Activated CD4-positive, alpha-beta T cell treated with anti-CD3 and anti-CD28 coated beads, Interleukin-2, amount 10 ng/mL, durations not matched to agents 24 days and 14 days (primary cell): Measurements from ENCODE around the gene COLQ. TPM values are rescaled to one million over a fixed set of nuclear protein-coding genes. Genes with fewer than 3 reads are reported as not detected.
"Not testable (repeated sequence)": the region's sequence is repeated elsewhere in the genome, so short reads cannot be mapped to it uniquely, and the experiment has no call there.

Experiments
- DNase-seq: peaks from one replicate; pipeline ENCODE4 v3.0.0; 2022
- H3K27ac Mint-ChIP-seq: one replicate; pipeline ENCODE4 v1.8.0; 2022; ENCODE audit warnings: mild to moderate bottlenecking, mixed read lengths
- H3K27me3 Mint-ChIP-seq: one replicate; pipeline ENCODE4 v1.8.0; 2022; ENCODE audit warnings: mixed read lengths
- H3K36me3 Mint-ChIP-seq: one replicate; pipeline ENCODE4 v1.8.0; 2022; ENCODE audit warnings: low read depth, mild to moderate bottlenecking, mixed read lengths
- H3K4me1 Mint-ChIP-seq: one replicate; pipeline ENCODE4 v1.8.0; 2021; ENCODE audit warnings: mixed read lengths
- H3K4me3 Mint-ChIP-seq: one replicate; pipeline ENCODE4 v1.8.0; 2022; ENCODE audit warnings: mild to moderate bottlenecking, moderate library complexity, mixed read lengths
- H3K9me3 Mint-ChIP-seq: one replicate; pipeline ENCODE4 v1.8.0; 2021; ENCODE audit warnings: mixed read lengths
- intact Hi-C: fragments of 100-400 bp; cut with micrococcal nuclease; formaldehyde crosslinking; loops from one replicate; pipeline ENCODE4 v1.15.1; 2023
- total RNA-seq: library from RNA; stranded (reverse); gene quantifications from 2 replicates; pipeline ENCODE4 v1.2.3, GENCODE V29; 2022

The COLQ gene
- total RNA-seq, 1 donor from 2014 or later = 1.7 TPM

- H3K27me3 Mint-ChIP-seq, H3K36me3 Mint-ChIP-seq, DNase-seq, H3K9me3 Mint-ChIP-seq, H3K27ac Mint-ChIP-seq, H3K4me3 Mint-ChIP-seq: not testable (repeated sequence)
- peaks cover 56% of the 10 kb centered on the region for H3K4me1 Mint-ChIP-seq
- intact Hi-C loops = loop anchor here (10.0 kb wide), 1 partner anchor 212 kb away; no protein-coding TSS in a partner anchor
Observed at GRCh38 chr3:15532614-15533013, 11.1 kb upstream of the COLQ start.

GRCh38 chr3:15531346-15531745 lies 9.8 kb upstream of the COLQ start:
- H3K27me3 Mint-ChIP-seq = no peaks in the 10 kb centered on the region
- H3K9me3 Mint-ChIP-seq = no peaks in the 10 kb centered on the region
- no peaks in the 10 kb centered on the region for H3K36me3 Mint-ChIP-seq
- H3K4me3 Mint-ChIP-seq = no peak overlapping the region
- DNase-seq = no peak
- H3K4me1 Mint-ChIP-seq = peaks cover 45% of the 10 kb centered on the region
- no peak overlapping the region for H3K27ac Mint-ChIP-seq
- intact Hi-C loops = loop anchor here (10.0 kb wide), 1 partner anchor 213 kb away; no protein-coding TSS in a partner anchor

- H3K27me3 Mint-ChIP-seq = no peaks in the 10 kb centered on the region
- H3K4me1 Mint-ChIP-seq = peaks cover 26% of the 10 kb centered on the region
- peak overlapping the region; percentile 1 for H3K4me3 Mint-ChIP-seq
- DNase-seq = no peak
- intact Hi-C loops = no loop called here
- no peaks in the 10 kb centered on the region for H3K36me3 Mint-ChIP-seq
- H3K27ac Mint-ChIP-seq = peak overlapping the region; percentile 23
- no peaks in the 10 kb centered on the region for H3K9me3 Mint-ChIP-seq
Observed at GRCh38 chr3:15528854-15529537, 7.5 kb upstream of the COLQ start.

GRCh38 chr3:15527031-15527459 lies 5.5 kb upstream of the COLQ start:
- Mint-ChIP-seq H3K27ac (no peak overlapping the region), H3K9me3 (no peaks in the 10 kb centered on the region), H3K4me1 (peaks cover 24% of the 10 kb centered on the region), H3K27me3 (no peaks in the 10 kb centered on the region), H3K36me3 (no peaks in the 10 kb centered on the region), H3K4me3 (no peak overlapping the region)
- intact Hi-C loops = no loop called here
- no peak for DNase-seq

DNA sequence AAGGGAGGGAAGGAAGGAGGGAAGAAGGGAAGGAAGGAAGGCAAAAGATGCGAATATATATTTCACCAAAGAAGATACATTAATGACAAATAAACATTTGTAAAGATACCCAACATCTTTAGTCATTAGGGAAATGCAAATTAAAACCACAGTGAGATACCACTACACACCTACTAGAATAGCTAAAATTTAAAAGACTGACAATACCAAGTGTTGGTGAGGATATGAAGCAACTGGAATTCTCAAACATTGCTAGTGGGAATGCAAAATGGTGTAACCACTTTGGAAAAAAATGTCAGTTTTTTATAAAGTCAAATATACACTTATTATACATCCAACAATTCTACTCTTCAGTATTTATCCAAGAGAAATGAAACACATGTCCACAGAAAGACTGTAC lies 4.3 kb upstream of the COLQ start:
- H3K36me3 Mint-ChIP-seq = no peaks in the 10 kb centered on the region
- H3K27ac Mint-ChIP-seq = no peak overlapping the region
- H3K27me3 Mint-ChIP-seq = peaks cover 4% of the 10 kb centered on the region

GRCh38 chr3:15523660-15524417 lies 2.3 kb upstream of the COLQ start:
- intact Hi-C loops = loop anchor here (2.0 kb wide), 1 partner anchor 61 kb away; no protein-coding TSS in a partner anchor
- H3K27ac Mint-ChIP-seq = no peak overlapping the region
- no peak for DNase-seq
- peaks cover 4% of the 10 kb centered on the region for H3K27me3 Mint-ChIP-seq
- no peak overlapping the region for H3K4me3 Mint-ChIP-seq
- H3K9me3 Mint-ChIP-seq = no peaks in the 10 kb centered on the region
- no peaks in the 10 kb centered on the region for H3K36me3 Mint-ChIP-seq
- peaks cover 27% of the 10 kb centered on the region for H3K4me1 Mint-ChIP-seq

More for the DNA sequence above, 4.3 kb upstream of the COLQ start:
- intact Hi-C loops = loop anchor here (2.0 kb wide), 1 partner anchor 59 kb away; no protein-coding TSS in a partner anchor
- Mint-ChIP-seq H3K4me3 (no peak overlapping the region), H3K4me1 (peaks cover 32% of the 10 kb centered on the region), H3K9me3 (no peaks in the 10 kb centered on the region)
- DNase-seq = no peak

DNA sequence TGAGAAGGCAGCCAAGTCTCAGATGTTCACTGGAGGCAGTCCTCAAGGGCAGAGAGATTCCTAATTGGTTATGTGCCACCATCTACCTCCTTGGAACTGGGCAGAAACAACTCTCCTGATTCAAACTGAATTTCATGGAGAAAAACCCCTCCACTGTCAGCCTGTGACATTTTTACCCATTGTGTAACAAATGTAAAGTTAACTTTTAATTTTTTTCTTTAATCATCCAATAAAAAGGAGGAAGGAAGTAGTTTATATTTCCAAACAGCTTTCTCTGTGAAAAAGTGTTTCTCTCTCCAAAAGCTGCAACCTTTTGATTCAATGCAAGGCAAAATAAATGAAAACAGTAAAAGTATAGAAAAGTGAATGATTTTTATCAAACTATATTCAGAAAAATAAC lies 510 bp upstream of the COLQ start:
- H3K27me3 Mint-ChIP-seq = peaks cover 4% of the 10 kb centered on the region
- H3K36me3 Mint-ChIP-seq = no peaks in the 10 kb centered on the region
- no peak for DNase-seq
- H3K4me1 Mint-ChIP-seq = peaks cover 23% of the 10 kb centered on the region
- no peaks in the 10 kb centered on the region for H3K9me3 Mint-ChIP-seq
- intact Hi-C loops = no loop called here
- H3K27ac Mint-ChIP-seq = no peak overlapping the region
- no peak overlapping the region for H3K4me3 Mint-ChIP-seq

- H3K9me3 Mint-ChIP-seq = no peaks in the 10 kb centered on the region
- no peaks in the 10 kb centered on the region for H3K36me3 Mint-ChIP-seq
- H3K27me3 Mint-ChIP-seq = peaks cover 4% of the 10 kb centered on the region
- no peak overlapping the region for H3K27ac Mint-ChIP-seq
- DNase-seq = no peak
- intact Hi-C loops = no loop called here
- H3K4me3 Mint-ChIP-seq = peak overlapping the region; percentile 17
- H3K4me1 Mint-ChIP-seq = peaks cover 23% of the 10 kb centered on the region
Observed at GRCh38 chr3:15520804-15521572, 518 bp downstream of the COLQ start.

GRCh38 chr3:15520185-15520584 lies 1.3 kb downstream of the COLQ start:
- peak overlapping the region; percentile 24 for H3K4me3 Mint-ChIP-seq
- no peaks in the 10 kb centered on the region for H3K9me3 Mint-ChIP-seq
- H3K27ac Mint-ChIP-seq = peak overlapping the region; percentile 38
- no peak for DNase-seq
- H3K4me1 Mint-ChIP-seq = peaks cover 23% of the 10 kb centered on the region
- no peaks in the 10 kb centered on the region for H3K36me3 Mint-ChIP-seq
- intact Hi-C loops = no loop called here
- H3K27me3 Mint-ChIP-seq = peaks cover 4% of the 10 kb centered on the region

DNA sequence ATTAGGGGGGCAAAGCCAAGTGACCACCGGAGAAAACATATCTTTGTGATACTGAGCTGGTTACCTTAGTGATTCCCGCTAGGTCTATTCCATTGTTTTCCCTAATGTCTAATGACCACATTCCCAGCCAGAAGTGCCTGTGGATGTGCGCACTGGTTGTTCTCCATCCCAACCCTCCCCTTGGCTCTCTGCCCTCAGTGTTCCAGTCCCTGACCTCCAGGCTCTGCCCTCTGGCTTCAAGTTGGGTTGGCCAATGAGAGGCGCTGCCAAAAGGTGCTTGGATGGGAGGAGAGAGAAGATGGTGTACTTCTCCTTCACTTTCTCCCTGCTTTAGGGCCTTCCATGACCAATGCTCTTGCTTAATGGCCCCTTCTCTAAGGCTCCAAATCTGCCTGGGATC lies 2.4 kb downstream of the COLQ start:
- Mint-ChIP-seq H3K9me3 (no peaks in the 10 kb centered on the region), H3K4me1 (peaks cover 23% of the 10 kb centered on the region), H3K4me3 (no peak overlapping the region), H3K27me3 (peaks cover 4% of the 10 kb centered on the region), H3K27ac (no peak overlapping the region), H3K36me3 (no peaks in the 10 kb centered on the region)
- DNase-seq = no peak
- intact Hi-C loops = no loop called here

- intact Hi-C loops = no loop called here
- peaks cover 12% of the 10 kb centered on the region for H3K4me1 Mint-ChIP-seq
- no peaks in the 10 kb centered on the region for H3K9me3 Mint-ChIP-seq
- H3K27me3 Mint-ChIP-seq = no peaks in the 10 kb centered on the region
- DNase-seq = no peak
- peak overlapping the region; percentile 39 for H3K27ac Mint-ChIP-seq
- H3K36me3 Mint-ChIP-seq = no peaks in the 10 kb centered on the region
- no peak overlapping the region for H3K4me3 Mint-ChIP-seq
Observed at GRCh38 chr3:15514663-15515340, 6.7 kb downstream of the COLQ start.

DNA sequence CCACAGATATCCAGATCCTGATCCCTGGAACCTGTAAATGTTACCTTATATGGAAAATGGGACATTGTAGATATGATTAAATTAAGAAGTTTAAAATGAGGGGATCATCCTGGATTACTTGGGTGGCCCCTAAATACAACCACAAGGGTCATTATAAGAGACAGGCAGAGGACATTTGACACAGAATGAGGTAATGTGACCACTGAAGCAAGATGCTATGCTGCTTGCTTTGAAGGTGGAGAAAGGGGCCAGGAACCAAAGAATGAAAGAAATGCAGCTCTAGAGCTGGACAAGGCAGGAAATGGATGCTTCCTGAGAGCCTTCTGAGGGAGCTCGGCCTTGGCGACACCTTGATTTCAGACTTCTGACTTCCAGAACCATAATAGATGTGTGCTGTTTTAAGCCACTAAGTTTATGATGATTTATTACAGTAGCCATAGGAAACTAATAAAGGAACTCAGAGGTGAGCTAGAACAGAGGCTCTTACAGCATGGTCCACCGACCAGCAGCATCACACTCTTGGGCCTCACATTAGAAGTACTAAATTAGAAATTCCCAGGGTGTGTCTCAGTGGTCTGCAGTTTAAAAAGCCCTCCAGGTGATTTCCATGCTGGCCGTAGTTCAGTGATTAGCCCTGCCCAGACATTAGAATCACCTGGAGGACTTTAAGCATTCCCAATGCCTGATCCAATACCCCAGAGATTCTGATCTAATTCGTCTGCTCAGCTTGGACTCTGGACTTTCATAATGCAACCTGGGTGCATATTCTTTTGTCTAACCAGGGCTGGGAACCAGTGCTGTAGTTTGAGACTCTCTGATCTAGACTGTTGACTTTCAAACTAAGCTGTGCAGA lies 7.5 kb downstream of the COLQ start:
- Mint-ChIP-seq H3K36me3 (no peaks in the 10 kb centered on the region), H3K4me1 (peaks cover 7% of the 10 kb centered on the region), H3K27me3 (no peaks in the 10 kb centered on the region), H3K9me3 (no peaks in the 10 kb centered on the region), H3K27ac (peak overlapping the region; percentile 39), H3K4me3 (no peak overlapping the region)
- no peak for DNase-seq
- intact Hi-C loops = no loop called here

DNA sequence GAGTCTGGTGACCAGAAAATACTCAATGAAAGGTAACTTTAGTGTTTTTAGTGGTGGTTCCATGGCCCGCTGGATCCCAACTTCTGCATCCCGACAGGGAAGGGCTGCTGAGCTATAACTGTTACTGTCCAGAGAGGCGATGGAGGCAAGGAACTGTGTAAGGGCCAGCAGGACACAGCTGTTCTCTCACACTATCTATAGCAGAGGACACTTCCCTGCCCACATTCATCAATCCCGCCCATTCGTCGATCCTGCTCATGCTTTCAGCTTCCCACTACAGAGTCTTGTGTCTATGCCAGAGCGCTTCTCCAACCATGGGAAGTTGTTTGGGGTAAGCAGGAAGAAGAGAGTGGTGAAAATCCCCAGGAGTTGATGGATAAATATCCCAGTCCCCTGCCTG lies 8.4 kb downstream of the COLQ start:
- Mint-ChIP-seq H3K4me1 (peaks cover 7% of the 10 kb centered on the region), H3K4me3 (no peak overlapping the region), H3K9me3 (no peaks in the 10 kb centered on the region), H3K36me3 (no peaks in the 10 kb centered on the region), H3K27me3 (no peaks in the 10 kb centered on the region), H3K27ac (no peak overlapping the region)
- DNase-seq = no peak
- intact Hi-C loops = no loop called here
